ENCODE data around the gene POLR1A.

The POLR1A gene

DNA sequence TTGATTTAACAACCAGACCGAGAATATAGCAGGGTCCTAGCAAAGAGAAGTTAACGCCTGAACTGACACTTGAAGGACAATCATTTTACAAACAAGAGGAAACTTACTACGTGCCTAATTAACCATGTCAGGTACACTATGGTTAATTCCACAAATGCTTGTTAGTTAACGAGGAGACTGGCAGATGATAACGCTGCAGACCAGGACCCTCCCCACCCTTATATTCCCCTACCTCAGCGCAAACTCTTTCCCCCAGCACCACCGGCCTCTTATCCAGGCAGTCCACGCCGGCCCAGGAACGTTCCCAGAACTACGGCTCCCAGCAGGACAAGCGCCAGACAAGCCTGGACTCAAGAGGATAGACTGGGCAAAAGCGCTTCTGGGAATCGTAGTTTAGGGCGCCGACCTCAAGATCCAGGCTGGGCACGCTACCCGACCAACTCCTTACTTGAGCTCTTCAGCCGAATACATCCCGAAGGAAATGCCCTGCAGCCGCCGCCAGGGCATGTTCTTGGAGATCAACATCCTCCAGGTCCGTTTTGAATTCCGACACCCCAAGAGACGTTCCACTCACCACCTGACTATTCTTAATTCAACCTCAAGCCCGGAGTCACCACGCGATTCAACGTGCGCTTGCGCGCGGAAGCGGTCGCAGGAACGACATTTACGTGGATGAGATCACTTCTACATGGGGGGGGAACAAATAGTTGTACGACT lies at the start of gene POLR1A:
Gene POLR1A (minus strand): TSS at position 635 of the 717 bp plus-strand sequence. CDS start 110 bp downstream, at position 525.
- DNase-seq: peak; percentile 91

- no peak for DNase-seq
Measured at GRCh38 chr2:86150502-86150901, 44.8 kb upstream of the POLR1A start.

DNA sequence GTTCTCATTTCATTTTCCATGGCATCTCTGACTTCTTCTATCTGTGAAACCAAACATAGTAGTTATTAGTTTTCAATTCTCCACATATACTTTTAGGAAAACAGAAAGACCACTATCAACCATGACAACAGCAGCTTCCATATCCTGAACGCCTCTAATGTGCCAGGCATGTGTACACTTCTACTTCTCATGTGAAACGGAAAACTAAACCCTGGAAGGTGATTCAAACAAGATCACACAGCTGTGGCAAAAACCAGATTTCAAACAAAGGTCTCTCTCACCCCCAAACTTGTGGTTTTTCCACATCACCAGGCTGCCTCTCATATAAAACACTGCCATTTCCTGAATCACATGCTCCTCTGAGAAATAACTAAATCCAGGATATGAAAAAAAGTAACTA lies 42.1 kb upstream of the POLR1A start:
- DNase-seq: no peak

GRCh38 chr2:86143926-86144685 lies 38.4 kb upstream of the POLR1A start:
- DNase-seq: no peak

GRCh38 chr2:86143307-86143706 lies 37.6 kb upstream of the POLR1A start:
- DNase-seq: no peak

GRCh38 chr2:86142436-86143257 lies 37.0 kb upstream of the POLR1A start:
- no peak for DNase-seq

DNA sequence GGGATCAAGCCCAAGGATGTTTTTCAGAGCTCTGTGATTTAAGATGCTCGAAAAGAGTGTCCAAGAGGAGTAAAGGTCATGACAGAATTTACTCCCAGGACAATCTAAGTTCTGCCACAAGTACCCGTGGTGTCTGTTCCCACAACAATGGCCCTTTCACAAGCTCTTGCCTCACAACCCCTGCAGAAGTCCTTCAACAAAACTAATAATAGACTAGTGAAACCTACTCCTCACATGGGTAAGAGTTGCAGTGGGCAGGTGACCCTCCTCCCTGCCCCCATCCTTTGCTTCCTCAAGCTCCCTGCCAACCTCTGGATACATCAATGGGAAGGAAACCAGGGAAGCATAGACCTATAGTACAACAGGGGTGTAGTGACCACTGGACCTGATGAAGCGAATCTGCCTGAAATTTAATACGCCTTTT lies 35.3 kb upstream of the POLR1A start:
- no peak for DNase-seq

GRCh38 chr2:86139981-86140380 lies 34.3 kb upstream of the POLR1A start:
- no peak for DNase-seq

GRCh38 chr2:86138736-86139625 lies 33.3 kb upstream of the POLR1A start:
- no peak for DNase-seq

DNA sequence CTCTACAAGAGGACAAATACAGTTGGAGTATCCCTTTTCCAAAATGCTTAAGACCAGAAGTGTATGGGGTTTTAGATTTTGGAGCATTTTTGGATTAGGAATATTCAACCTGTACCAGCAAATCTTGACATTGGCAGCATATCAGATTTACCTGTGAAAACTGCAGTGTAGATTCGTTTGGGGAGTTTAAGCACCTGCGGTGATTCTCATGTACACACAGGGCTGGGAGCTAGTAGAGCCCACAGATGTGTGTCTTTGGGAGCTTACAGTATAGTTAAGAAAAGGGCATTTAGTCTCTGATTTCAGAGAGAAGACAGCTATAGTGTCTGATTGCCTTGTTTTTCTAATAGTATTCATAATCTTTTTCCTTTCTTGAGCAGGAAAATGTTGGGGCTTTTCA lies 30.5 kb upstream of the POLR1A start:
- DNase-seq: no peak

DNA sequence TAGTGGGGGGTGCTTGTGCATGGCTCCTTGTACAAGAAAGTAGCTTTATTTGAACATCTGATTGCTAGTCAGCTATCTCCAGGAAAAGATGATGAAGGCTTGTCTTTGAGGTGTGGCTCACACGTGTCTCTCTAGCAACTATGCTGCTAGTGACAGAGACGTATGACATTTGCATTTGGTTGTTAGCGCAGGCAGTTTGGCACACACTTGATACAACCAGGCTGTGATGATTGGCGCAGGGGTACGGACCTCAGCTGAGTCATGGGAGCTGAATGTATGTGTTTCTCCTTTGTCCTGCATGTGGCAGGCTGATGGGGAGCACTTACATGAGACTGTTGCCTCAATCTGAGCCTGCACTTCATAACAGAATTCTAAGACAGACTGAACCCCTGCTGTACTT lies 30.0 kb upstream of the POLR1A start:
- DNase-seq: no peak

GRCh38 chr2:86134709-86135108 lies 29.0 kb upstream of the POLR1A start:
- no peak for DNase-seq

DNA sequence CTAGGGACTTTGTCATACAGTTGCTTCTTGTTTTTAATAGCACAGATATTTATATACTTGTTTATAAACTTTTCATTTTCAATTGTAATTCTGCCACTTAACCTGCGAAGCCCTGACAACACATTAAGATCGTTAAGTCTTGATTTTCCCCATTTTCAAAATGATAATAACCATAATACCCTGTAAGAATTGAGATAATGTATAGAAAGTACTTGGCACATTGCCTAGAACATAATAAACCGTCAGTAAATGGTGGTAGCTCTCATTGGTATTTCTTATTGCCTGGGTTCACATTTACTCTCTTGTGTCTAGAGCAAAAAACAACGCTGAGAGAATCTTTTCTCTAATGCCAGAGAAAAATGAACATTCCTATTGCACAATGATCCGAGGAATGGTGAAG lies 19.0 kb upstream of the POLR1A start:
- no peak for DNase-seq

GRCh38 chr2:86123328-86123925 lies 17.7 kb upstream of the POLR1A start:
- DNase-seq: no peak

DNA sequence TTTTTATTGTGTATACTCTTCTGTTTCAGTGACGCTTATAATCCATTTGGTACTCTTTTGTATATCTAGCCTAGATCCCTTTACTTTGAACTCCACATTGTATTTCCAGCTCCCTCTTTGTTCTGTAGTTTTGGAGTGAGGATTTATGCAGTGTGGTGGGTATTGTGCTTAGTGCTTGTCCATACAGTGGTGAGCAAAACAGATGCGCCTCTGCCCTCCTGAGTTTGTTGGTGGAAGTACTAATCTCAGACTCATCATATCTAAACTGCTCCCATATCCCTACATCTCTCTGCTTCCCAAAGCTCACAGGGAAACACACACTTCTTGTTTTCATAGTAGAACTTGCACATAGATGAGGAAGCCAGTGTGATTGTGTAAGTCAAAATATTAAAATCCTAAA lies 12.4 kb upstream of the POLR1A start:
- no peak for DNase-seq

DNA sequence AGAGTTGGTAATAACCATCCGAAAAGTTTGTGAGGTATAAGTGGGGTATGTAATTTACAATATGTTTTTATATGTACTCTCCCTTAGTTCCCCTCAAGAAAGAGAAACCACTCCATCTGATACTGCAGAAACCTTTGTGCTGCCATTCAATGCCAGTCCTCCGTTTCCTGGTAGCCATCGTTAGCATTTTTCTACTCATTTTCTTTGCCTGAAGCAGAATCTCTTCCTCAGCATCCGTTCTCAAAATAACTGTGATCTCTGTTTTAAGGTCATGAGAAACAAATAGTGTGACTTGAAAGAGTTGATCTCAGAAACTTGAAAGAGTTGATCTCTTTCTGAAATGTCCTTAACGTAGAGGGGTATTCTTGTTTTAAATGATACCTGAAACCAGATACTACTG lies 1.3 kb upstream of the POLR1A start:
- DNase-seq: peak; percentile 29

- DNase-seq: peak; percentile 92
Measured at GRCh38 chr2:86105969-86106945, 571 bp upstream of the POLR1A start, which contains the start of gene PTCD3. PTCD3 (plus strand) TSS chr2:86106235; CDS start chr2:86106248, 13 bp downstream.

DNA sequence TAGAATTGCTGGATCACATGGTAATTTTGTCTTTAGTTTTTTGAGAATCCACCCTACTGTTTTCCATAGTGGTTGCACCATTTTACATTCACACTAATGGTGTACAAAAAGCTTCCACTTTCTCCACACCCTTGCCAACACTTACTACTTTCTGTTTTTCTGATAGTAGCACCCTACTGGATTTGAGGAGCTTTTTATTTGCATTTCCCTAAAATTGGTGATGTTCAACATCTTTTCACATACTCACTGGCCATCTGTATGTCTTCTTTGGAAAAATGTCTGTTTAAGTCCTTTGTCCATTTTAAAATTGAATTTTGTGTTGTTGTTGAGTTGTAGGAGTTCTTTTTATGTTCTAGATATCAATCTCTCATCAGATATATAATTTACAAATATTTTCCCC lies 3.5 kb downstream of the POLR1A start:
- no peak for DNase-seq

DNA sequence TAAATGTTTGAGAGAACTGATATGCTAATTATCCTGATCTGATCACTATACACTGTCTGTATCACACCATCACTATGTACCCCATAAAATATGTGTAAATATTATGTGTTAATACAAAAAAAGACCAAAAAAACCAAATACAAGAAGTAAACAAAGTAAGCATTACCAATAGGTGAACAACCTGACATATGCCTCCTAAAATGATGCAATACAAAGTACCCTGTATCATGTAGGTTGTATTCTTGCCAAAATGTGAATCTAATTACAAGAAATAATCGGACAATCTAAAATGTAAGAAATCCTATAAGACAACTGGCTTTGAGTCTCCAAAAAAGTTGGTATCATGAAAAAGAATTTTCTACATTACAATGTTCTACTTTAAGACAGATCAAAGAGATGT lies 7.8 kb downstream of the POLR1A start:
- DNase-seq: no peak

GRCh38 chr2:86097114-86097896 lies 8.4 kb downstream of the POLR1A start:
- DNase-seq: no peak
